ENCODE measurements around the gene GPRIN2.

Gene GPRIN2

DNA sequence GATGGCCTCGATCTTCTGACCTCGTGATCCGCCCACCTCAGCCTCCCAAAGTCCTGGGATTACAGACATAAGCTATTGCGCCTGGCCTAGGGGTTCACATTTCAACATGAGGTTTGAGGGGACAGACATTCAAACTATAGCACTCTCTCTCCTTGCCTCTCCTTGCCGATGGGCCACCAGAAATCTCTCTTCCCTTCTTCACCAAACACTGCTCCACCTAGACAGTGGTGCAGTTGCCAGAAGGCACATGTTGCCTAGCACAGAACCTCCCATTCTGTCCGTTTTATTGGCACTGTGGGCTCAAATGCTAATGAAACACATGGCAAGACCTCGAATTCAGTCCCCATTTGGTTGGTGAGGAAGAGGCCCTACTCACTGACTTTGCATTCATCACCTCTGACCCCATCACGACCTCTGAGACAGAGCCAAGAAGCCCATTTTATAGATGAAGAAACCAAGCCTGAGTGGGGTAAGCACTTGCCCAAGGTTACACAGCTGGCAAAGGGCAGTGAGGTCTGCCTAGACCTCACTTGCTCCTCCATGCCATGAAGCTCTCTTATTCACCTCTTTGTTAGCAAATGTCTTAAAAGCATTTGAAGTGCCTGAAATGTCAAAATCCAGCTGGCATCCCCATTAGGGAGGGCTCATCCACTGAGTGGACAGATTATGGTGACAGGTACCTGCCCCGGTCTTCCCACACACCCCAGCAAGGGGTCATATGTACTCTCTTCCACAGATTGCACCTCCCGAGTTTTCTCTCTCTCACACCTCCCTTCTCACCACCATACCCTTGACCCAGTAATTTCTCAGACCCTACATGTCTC lies 34.0 kb downstream of the GPRIN2 start:
- TF ChIP-seq ZNF384 (IDR thresholded peaks at IDR 0.05) (no peak), ELF4 (IDR thresholded peaks at IDR 0.05) (no peak), FOXM1 (IDR thresholded peaks at IDR 0.05; ENCODE audit: borderline replicate concordance) (no peak), FOXK2 (IDR thresholded peaks at IDR 0.05) (no peak), HDGF (IDR thresholded peaks at IDR 0.05; ENCODE audit: borderline replicate concordance) (no peak), LEF1 (IDR thresholded peaks at IDR 0.05; ENCODE audit: borderline replicate concordance) (no peak), BHLHE40 (IDR thresholded peaks at IDR 0.05; ENCODE audit: borderline replicate concordance) (no peak), L3MBTL2 (conservative IDR thresholded peaks at IDR 0.05) (no peak), CTBP1 (IDR thresholded peaks at IDR 0.05; ENCODE audit: borderline replicate concordance) (no peak), FOXA1 (IDR thresholded peaks at IDR 0.05) (no peak), SP1 (IDR thresholded peaks at IDR 0.05) (no peak), NFRKB (IDR thresholded peaks at IDR 0.05) (no peak)
- no peak for DNase-seq (ENCODE audit: extremely low spot score)
- ChIA-PET CTCF (no interaction called here), POLR2A (no interaction called here)

GRCh38 chr10:46520941-46521340 lies 35.5 kb downstream of the GPRIN2 start:
- TF ChIP-seq BHLHE40 (IDR thresholded peaks at IDR 0.05; ENCODE audit: borderline replicate concordance) = no peak
- no peak for TF ChIP-seq CTBP1 (IDR thresholded peaks at IDR 0.05; ENCODE audit: borderline replicate concordance)
- TF ChIP-seq TARDBP (IDR thresholded peaks at IDR 0.05) = no peak
- TF ChIP-seq FOXA1 (IDR thresholded peaks at IDR 0.05) = no peak
- no peak for TF ChIP-seq NFRKB (IDR thresholded peaks at IDR 0.05)
- TF ChIP-seq, protein P1, sequence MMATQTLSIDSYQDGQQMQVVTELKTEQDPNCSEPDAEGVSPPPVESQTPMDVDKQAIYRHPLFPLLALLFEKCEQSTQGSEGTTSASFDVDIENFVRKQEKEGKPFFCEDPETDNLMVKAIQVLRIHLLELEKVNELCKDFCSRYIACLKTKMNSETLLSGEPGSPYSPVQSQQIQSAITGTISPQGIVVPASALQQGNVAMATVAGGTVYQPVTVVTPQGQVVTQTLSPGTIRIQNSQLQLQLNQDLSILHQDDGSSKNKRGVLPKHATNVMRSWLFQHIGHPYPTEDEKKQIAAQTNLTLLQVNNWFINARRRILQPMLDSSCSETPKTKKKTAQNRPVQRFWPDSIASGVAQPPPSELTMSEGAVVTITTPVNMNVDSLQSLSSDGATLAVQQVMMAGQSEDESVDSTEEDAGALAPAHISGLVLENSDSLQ (IDR thresholded peaks at IDR 0.05) = no peak
- no peak for TF ChIP-seq SP1 (IDR thresholded peaks at IDR 0.05)
- TF ChIP-seq ARNT (IDR thresholded peaks at IDR 0.05) = no peak
- no peak for TF ChIP-seq FOXK2 (IDR thresholded peaks at IDR 0.05)
- POLR2A ChIA-PET = no interaction called here
- DNase-seq (ENCODE audit: extremely low spot score) = no peak
- CTCF ChIA-PET = no interaction called here

DNA sequence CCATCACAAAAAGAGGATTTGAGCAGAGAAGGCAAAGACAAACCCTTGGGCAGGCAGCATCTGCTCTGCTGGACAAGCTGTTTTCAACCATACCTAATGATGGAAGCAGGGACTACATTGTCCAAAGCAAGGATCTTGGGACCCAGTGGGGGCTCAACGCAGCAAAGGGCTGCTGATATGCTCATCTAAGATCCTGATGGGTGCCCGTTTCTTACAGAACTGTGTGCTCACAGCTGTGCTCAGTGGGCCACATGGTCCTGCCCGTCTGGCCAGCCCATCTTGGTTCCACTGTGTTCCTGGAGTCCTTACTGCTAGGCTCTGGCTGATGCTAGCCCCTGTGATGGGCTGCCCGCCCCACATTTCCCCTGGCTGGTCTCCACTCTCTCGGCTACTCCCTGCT lies 36.1 kb downstream of the GPRIN2 start:
- POLR2A ChIA-PET = no interaction called here
- CTCF ChIA-PET = no interaction called here
- TF ChIP-seq L3MBTL2 (conservative IDR thresholded peaks at IDR 0.05) (no peak), TARDBP (IDR thresholded peaks at IDR 0.05) (no peak), FOXK2 (IDR thresholded peaks at IDR 0.05) (no peak), LEF1 (IDR thresholded peaks at IDR 0.05; ENCODE audit: borderline replicate concordance) (no peak), CTBP1 (IDR thresholded peaks at IDR 0.05; ENCODE audit: borderline replicate concordance) (no peak), FOXM1 (IDR thresholded peaks at IDR 0.05; ENCODE audit: borderline replicate concordance) (no peak), NFRKB (IDR thresholded peaks at IDR 0.05) (no peak), BHLHE40 (IDR thresholded peaks at IDR 0.05; ENCODE audit: borderline replicate concordance) (no peak), FOXA1 (IDR thresholded peaks at IDR 0.05) (no peak), ZNF384 (IDR thresholded peaks at IDR 0.05) (no peak), ARNT (IDR thresholded peaks at IDR 0.05) (no peak)
- TF ChIP-seq, protein P1 (IDR thresholded peaks at IDR 0.05) = no peak

DNA sequence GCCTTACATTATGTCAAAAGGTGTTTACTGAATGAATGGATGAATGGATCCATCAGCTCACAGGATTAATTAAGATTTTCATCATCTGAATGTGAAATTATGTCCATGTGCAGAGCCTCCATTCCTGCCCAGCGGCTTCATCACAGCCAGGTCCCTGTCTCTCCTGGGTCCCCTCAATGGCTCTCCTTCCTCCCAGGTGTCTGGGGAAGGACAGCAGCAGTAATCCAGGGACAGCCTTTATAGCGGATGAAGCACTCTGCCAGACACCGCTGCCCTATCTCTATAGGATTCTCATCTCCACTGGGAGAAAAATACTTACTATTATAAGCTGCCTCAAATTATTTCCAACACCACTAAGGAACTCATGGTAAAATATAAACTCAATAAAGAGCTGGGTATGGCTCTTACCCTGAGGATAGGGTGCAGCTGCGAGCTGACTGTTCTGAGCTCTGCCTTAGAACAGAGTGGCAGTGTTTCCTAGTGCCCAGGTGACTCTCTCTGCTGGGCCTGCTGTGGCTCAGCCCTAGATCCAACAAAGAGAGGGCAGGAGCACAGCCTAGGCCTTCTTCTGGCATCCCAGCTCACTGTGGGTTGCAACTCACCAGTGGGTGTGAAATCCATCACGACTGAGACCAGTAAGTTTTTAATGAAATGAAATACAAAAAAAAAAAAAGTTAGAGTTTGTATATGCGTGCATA lies 38.3 kb downstream of the GPRIN2 start:
- CTCF ChIA-PET = no interaction called here
- TF ChIP-seq TARDBP (IDR thresholded peaks at IDR 0.05) (no peak), SP1 (IDR thresholded peaks at IDR 0.05) (no peak), FOXA1 (IDR thresholded peaks at IDR 0.05) (no peak), FOXK2 (IDR thresholded peaks at IDR 0.05) (no peak), L3MBTL2 (conservative IDR thresholded peaks at IDR 0.05) (no peak), ZNF384 (IDR thresholded peaks at IDR 0.05) (no peak), ELF4 (IDR thresholded peaks at IDR 0.05) (no peak), CTBP1 (IDR thresholded peaks at IDR 0.05; ENCODE audit: borderline replicate concordance) (no peak), ARNT (IDR thresholded peaks at IDR 0.05) (no peak), BHLHE40 (IDR thresholded peaks at IDR 0.05; ENCODE audit: borderline replicate concordance) (no peak), FOXM1 (IDR thresholded peaks at IDR 0.05; ENCODE audit: borderline replicate concordance) (no peak), LEF1 (IDR thresholded peaks at IDR 0.05; ENCODE audit: borderline replicate concordance) (no peak), NFRKB (IDR thresholded peaks at IDR 0.05) (no peak)
- TF ChIP-seq, protein P1 (IDR thresholded peaks at IDR 0.05) = no peak
- POLR2A ChIA-PET = no interaction called here
- no peak for DNase-seq (ENCODE audit: extremely low spot score)

More for the DNA sequence above, 36.1 kb downstream of the GPRIN2 start:
- DNase-seq (ENCODE audit: extremely low spot score) = no peak

GRCh38 chr10:46517541-46517940 lies 38.9 kb downstream of the GPRIN2 start:
- ChIA-PET CTCF (no interaction called here), POLR2A (no interaction called here)
- no peak for TF ChIP-seq FOXA1 (IDR thresholded peaks at IDR 0.05)
- no peak for TF ChIP-seq HDGF (IDR thresholded peaks at IDR 0.05; ENCODE audit: borderline replicate concordance)
- TF ChIP-seq SUZ12 (IDR thresholded peaks at IDR 0.05) = no peak
- no peak for TF ChIP-seq LEF1 (IDR thresholded peaks at IDR 0.05; ENCODE audit: borderline replicate concordance)
- no peak for TF ChIP-seq ARNT (IDR thresholded peaks at IDR 0.05)
- TF ChIP-seq TARDBP (IDR thresholded peaks at IDR 0.05) = no peak
- no peak for DNase-seq (ENCODE audit: extremely low spot score)

Measured in HEK293T (cell line).